Right forelimb (tissue), 1 donor: ENCODE data around the gene DLX2.

Experiments
- DNase-seq: peaks from one replicate; pipeline ENCODE4 v3.0.0-alpha.2; 2018

Gene DLX2

GRCh38 chr2:172093416-172094293, 9.0 kb downstream of the DLX2 start:
- peak; percentile 43 for DNase-seq

GRCh38 chr2:172092716-172093415, 9.8 kb downstream of the DLX2 start:
- DNase-seq: peak; percentile 54

GRCh38 chr2:172091761-172092566, 10.7 kb downstream of the DLX2 start:
- no peak for DNase-seq

GRCh38 chr2:172091000-172091641, 11.6 kb downstream of the DLX2 start:
- peak; percentile 56 for DNase-seq

- DNase-seq: peak; percentile 57
These were observed 12.4 kb downstream of the DLX2 start for GRCh38 chr2:172090044-172090961.

GRCh38 chr2:172089633-172090032, 13.1 kb downstream of the DLX2 start:
- DNase-seq: no peak

GRCh38 chr2:172089005-172089504, 13.6 kb downstream of the DLX2 start:
- DNase-seq: peak; percentile 45

GRCh38 chr2:172088245-172089004, 14.3 kb downstream of the DLX2 start:
- DNase-seq: no peak

- DNase-seq: peak; percentile 55
These were observed 14.9 kb downstream of the DLX2 start for GRCh38 chr2:172087780-172088244.

GRCh38 chr2:172087207-172087779, 15.4 kb downstream of the DLX2 start:
- DNase-seq: peak; percentile 50

GRCh38 chr2:172086241-172087206, 16.2 kb downstream of the DLX2 start:
- peak; percentile 57 for DNase-seq

- peak; percentile 57 for DNase-seq
These were observed 17.1 kb downstream of the DLX2 start, which contains the start of gene DLX1 for GRCh38 chr2:172085460-172086159. DLX1 (plus strand) TSS chr2:172085507; CDS start chr2:172085678, 171 bp downstream.

- peak; percentile 76 for DNase-seq
These were observed 17.8 kb downstream of the DLX2 start for GRCh38 chr2:172084645-172085459.

- no peak for DNase-seq
These were observed 18.4 kb downstream of the DLX2 start for GRCh38 chr2:172084395-172084644.

GRCh38 chr2:172083628-172084394, 18.9 kb downstream of the DLX2 start:
- DNase-seq: peak; percentile 61

GRCh38 chr2:172082944-172083627, 19.6 kb downstream of the DLX2 start:
- DNase-seq: peak; percentile 62
